ENCODE measurements around the gene CA10. TPM values are rescaled to one million over a fixed set of nuclear protein-coding genes. Genes with fewer than 3 reads are reported as not detected.

CA10 gene
- polyA plus RNA-seq, 1 donor (not counting 4 experiments of a cell fraction or from before 2014, with no cell fraction given) = 2.9 TPM

GRCh38 chr17:51873302-51873701 is 285.2 kb downstream of the CA10 start:
- Histone ChIP-seq H3K4me3 (ENCODE audit: control insufficient read depth in 2 of 3, extremely low read depth in 1 of 3, insufficient read depth in 2 of 3, low read depth in 1 of 3, low read length in 3 of 3) (no peak overlapping the region), H3K9me1 (ENCODE audit: control insufficient read depth, extremely low read depth, insufficient read depth, low read length) (no peaks in the 10 kb centered on the region), H3K4me1 (ENCODE audit: control insufficient read depth, extremely low read depth, insufficient read depth, low read length) (no peaks in the 10 kb centered on the region), H3K4me2 (ENCODE audit: control insufficient read depth, extremely low read depth, insufficient read depth, low read depth, low read length) (no peak overlapping the region), H3K79me2 (ENCODE audit: control insufficient read depth, insufficient read depth, low read length) (no peaks in the 10 kb centered on the region), H3K9ac (ENCODE audit: control insufficient read depth, extremely low read depth, insufficient read depth, low read length) (no peak overlapping the region), H3K27me3 (ENCODE audit: control insufficient read depth, extremely low read depth, insufficient read depth, low read length) (no peaks in the 10 kb centered on the region), H3K9me3 (ENCODE audit: control insufficient read depth, low read depth, low read length) (no peaks in the 10 kb centered on the region), H3K36me3 (ENCODE audit: control insufficient read depth in 2 of 2, extremely low read depth in 1 of 2, insufficient read depth in 2 of 2, low read length in 2 of 2) (no peaks in the 10 kb centered on the region), H2AFZ (ENCODE audit: control insufficient read depth, low read length) (no peak overlapping the region), H4K20me1 (ENCODE audit: control insufficient read depth, extremely low read depth, insufficient read depth, low read length) (no peaks in the 10 kb centered on the region), H3K27ac (ENCODE audit: control insufficient read depth, insufficient read depth, low read length) (no peak overlapping the region)
- no peak for DNase-seq (ENCODE audit: low read depth, low spot score)
- TF ChIP-seq EZH2 (IDR thresholded peaks at IDR 0.05; ENCODE audit: low read length) (no peak), CTCF (optimal IDR thresholded peaks at IDR 0.05 in 1 of 3, IDR thresholded peaks at IDR 0.05 in 1 of 3, conservative IDR thresholded peaks at IDR 0.05 in 1 of 3; ENCODE audit: extremely low read depth in 1 of 3, insufficient read depth in 2 of 3, low read length in 3 of 3) (no peak)
- FAIRE-seq = no peak
- dilution Hi-C loops (cut with MboI; ENCODE audit: extremely low pct_ligation_motif_present, low sequenced_read_pairs) = no loop called here

GRCh38 chr17:51869387-51869786 is 289.1 kb downstream of the CA10 start:
- no peak overlapping the region for H3K9ac ChIP-seq (ENCODE audit: control insufficient read depth, extremely low read depth, insufficient read depth, low read length)
- no peaks in the 10 kb centered on the region for H3K9me3 ChIP-seq (ENCODE audit: control insufficient read depth, low read depth, low read length)
- H3K79me2 ChIP-seq (ENCODE audit: control insufficient read depth, insufficient read depth, low read length) = no peaks in the 10 kb centered on the region
- no peak overlapping the region for H3K4me3 ChIP-seq (ENCODE audit: control insufficient read depth in 2 of 3, extremely low read depth in 1 of 3, insufficient read depth in 2 of 3, low read depth in 1 of 3, low read length in 3 of 3)
- no peak for DNase-seq (ENCODE audit: low read depth, low spot score)
- no peaks in the 10 kb centered on the region for H3K9me1 ChIP-seq (ENCODE audit: control insufficient read depth, extremely low read depth, insufficient read depth, low read length)
- H3K4me1 ChIP-seq (ENCODE audit: control insufficient read depth, extremely low read depth, insufficient read depth, low read length) = no peaks in the 10 kb centered on the region
- no peak overlapping the region for H3K4me2 ChIP-seq (ENCODE audit: control insufficient read depth, extremely low read depth, insufficient read depth, low read depth, low read length)
- no peak overlapping the region for H2AFZ ChIP-seq (ENCODE audit: control insufficient read depth, low read length)
- FAIRE-seq = peak; percentile 57
- no peaks in the 10 kb centered on the region for H3K36me3 ChIP-seq (ENCODE audit: control insufficient read depth in 2 of 2, extremely low read depth in 1 of 2, insufficient read depth in 2 of 2, low read length in 2 of 2)
- H3K27ac ChIP-seq (ENCODE audit: control insufficient read depth, insufficient read depth, low read length) = no peak overlapping the region
- no peaks in the 10 kb centered on the region for H4K20me1 ChIP-seq (ENCODE audit: control insufficient read depth, extremely low read depth, insufficient read depth, low read length)
- H3K27me3 ChIP-seq (ENCODE audit: control insufficient read depth, extremely low read depth, insufficient read depth, low read length) = no peaks in the 10 kb centered on the region
- dilution Hi-C loops (cut with MboI; ENCODE audit: extremely low pct_ligation_motif_present, low sequenced_read_pairs) = no loop called here
- TF ChIP-seq EZH2 (IDR thresholded peaks at IDR 0.05; ENCODE audit: low read length) = no peak
- TF ChIP-seq CTCF (optimal IDR thresholded peaks at IDR 0.05 in 1 of 3, IDR thresholded peaks at IDR 0.05 in 1 of 3, conservative IDR thresholded peaks at IDR 0.05 in 1 of 3; ENCODE audit: extremely low read depth in 1 of 3, insufficient read depth in 2 of 3, low read length in 3 of 3) = no peak

Data from keratinocyte (primary cell).